ENCODE data around the gene UBAP1L. TPM values are rescaled to one million over a fixed set of nuclear protein-coding genes. Genes with fewer than 3 reads are reported as not detected.
A peak's percentile ranks its signal among the peaks of the same experiment; 100 is the strongest.

The UBAP1L gene
- total and polyA plus RNA-seq, 8 donors, result 1.8 to 5.3 (median 3.0) TPM; not detected in 2

DNA sequence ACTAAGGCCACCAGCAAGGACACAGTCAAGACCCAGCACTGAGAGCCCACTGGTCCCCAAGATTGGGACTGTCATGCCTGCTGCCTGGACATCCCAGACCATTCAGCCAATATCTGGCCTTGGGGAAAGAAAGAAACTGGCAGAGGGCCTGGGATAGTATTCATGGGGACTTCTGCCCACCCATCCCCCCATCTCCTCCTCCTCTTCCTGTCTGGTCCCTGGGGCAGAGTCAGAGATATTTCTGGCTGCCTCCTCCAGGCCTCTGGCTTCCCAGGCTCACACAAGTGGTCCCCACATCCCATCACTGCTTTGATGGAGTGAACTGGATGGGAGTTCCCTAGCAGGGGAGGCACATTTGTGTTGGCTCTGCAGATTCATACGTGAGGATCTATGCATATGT is 43.0 kb downstream of the UBAP1L start:
- 54 to 80% (median 74%) methylated on average over 1 of the region's 1 CpG for WGBS, 5 donors
- peak in 1 of 2 donors; percentile 79 for DNase-seq
- Histone ChIP-seq H3K4me1 (peaks cover 41 to 54% (median 45%) of the 10 kb centered on the region in 4 donors), H3K27ac (peak overlapping the region in 4 of 5 donors; percentile 20 to 88 (median 62)), H3K36me3 (no peaks in the 10 kb centered on the region), H3K9me3 (no peaks in the 10 kb centered on the region), H3K4me3 (no peak overlapping the region), H3K27me3 (peaks cover 4 to 29% (median 22%) of the 10 kb centered on the region in 3 donors)
- TF ChIP-seq POLR2AphosphoS5 (IDR thresholded peaks at IDR 0.05) (no peak), EP300 (IDR thresholded peaks at IDR 0.05) (no peak), POLR2A (IDR thresholded peaks at IDR 0.05) (no peak)
- TF ChIP-seq, protein P1, sequence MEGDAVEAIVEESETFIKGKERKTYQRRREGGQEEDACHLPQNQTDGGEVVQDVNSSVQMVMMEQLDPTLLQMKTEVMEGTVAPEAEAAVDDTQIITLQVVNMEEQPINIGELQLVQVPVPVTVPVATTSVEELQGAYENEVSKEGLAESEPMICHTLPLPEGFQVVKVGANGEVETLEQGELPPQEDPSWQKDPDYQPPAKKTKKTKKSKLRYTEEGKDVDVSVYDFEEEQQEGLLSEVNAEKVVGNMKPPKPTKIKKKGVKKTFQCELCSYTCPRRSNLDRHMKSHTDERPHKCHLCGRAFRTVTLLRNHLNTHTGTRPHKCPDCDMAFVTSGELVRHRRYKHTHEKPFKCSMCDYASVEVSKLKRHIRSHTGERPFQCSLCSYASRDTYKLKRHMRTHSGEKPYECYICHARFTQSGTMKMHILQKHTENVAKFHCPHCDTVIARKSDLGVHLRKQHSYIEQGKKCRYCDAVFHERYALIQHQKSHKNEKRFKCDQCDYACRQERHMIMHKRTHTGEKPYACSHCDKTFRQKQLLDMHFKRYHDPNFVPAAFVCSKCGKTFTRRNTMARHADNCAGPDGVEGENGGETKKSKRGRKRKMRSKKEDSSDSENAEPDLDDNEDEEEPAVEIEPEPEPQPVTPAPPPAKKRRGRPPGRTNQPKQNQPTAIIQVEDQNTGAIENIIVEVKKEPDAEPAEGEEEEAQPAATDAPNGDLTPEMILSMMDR (IDR thresholded peaks at IDR 0.05), result no peak
- intact Hi-C loops (cut with DNase I; ENCODE audit: low total_unique reads), result no loop called here

DNA sequence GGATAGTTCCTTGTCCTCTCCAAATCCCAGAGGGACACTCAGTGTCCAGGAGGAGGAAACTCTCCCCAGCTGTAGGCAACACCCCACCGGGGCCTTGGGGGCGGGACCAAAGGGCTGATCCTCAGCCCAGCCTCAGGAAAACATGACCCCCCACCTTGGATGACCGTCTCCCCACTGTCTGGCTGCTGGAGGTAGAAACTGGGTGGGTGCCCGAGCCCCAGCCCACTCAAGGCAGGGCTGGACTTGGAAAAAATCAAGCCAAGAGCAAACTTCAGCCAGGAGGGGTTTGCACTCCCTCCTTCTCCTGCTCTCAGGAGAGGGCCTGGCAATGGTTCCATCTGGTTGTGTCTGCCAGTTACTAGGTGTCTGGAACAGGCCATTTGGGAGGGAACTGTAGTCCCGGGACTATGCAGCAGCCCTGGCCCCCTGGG is 43.6 kb downstream of the UBAP1L start:
- Histone ChIP-seq H3K4me1 (peaks cover 41 to 56% (median 45%) of the 10 kb centered on the region in 4 donors), H3K27ac (peak overlapping the region in 4 of 5 donors; percentile 20 to 88 (median 62)), H3K27me3 (peaks cover 4 to 29% (median 22%) of the 10 kb centered on the region in 3 donors), H3K9me3 (no peaks in the 10 kb centered on the region), H3K4me3 (no peak overlapping the region), H3K36me3 (no peaks in the 10 kb centered on the region)
- TF ChIP-seq, protein P1 (IDR thresholded peaks at IDR 0.05), result no peak
- TF ChIP-seq POLR2A (IDR thresholded peaks at IDR 0.05) (no peak), POLR2AphosphoS5 (IDR thresholded peaks at IDR 0.05) (no peak), EP300 (IDR thresholded peaks at IDR 0.05) (no peak)
- intact Hi-C loops (cut with DNase I; ENCODE audit: low total_unique reads), result no loop called here
- WGBS, 5 donors, result 36 to 56% (median 52%) methylated on average over 5 of the region's 5 CpGs
- peak in 1 of 2 donors; percentile 78 for DNase-seq

DNA sequence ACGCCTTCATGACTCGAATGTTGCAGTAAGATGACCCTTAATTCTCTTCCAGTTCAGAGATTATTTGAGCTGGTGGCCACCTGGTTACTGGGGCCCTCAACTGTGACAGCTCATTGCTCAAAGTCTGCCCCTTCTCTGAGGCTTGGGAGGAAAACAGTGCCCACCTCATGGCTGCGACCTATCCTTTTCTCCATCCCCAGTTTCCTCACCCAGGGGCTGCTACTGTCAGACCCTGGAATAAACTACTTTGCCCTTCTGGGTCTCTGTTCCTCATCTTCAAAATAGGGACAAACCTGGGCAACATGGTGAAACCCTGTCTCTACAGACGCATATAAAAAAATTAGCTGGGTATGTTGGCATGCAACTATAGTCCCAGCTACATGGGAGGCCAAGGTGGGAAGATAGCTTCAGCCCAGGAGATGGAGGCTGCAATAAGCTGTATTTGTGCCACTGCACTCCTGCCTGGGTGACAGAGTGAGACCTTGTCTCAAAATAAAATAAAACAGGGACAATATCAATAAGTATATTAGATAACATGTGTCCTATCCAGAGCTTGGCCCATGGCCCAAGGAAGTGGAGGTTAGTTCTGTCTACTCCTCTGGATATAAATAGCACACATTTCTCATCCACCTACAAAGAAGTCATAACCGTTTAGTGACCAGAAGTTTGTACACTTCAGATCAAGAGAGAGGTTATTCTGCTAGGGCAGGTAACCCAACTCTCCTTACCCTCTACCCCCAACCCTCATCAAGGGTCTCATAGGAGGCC is 45.0 kb downstream of the UBAP1L start:
- Histone ChIP-seq H3K4me3 (no peak overlapping the region), H3K4me1 (peaks cover 41 to 56% (median 45%) of the 10 kb centered on the region in 4 donors), H3K9me3 (no peaks in the 10 kb centered on the region), H3K27ac (peak overlapping the region; percentile 22 to 88 (median 57)), H3K36me3 (no peaks in the 10 kb centered on the region), H3K27me3 (peaks cover 4 to 42% (median 22%) of the 10 kb centered on the region in 3 donors)
- TF ChIP-seq POLR2A (IDR thresholded peaks at IDR 0.05) (no peak), POLR2AphosphoS5 (IDR thresholded peaks at IDR 0.05) (no peak), EP300 (IDR thresholded peaks at IDR 0.05) (no peak)
- TF ChIP-seq, protein P1 (IDR thresholded peaks at IDR 0.05), result no peak
- 62 to 75% (median 73%) methylated on average over 5 of the region's 5 CpGs for WGBS, 5 donors
- intact Hi-C loops (cut with DNase I; ENCODE audit: low total_unique reads), result no loop called here
- no peak for DNase-seq

DNA sequence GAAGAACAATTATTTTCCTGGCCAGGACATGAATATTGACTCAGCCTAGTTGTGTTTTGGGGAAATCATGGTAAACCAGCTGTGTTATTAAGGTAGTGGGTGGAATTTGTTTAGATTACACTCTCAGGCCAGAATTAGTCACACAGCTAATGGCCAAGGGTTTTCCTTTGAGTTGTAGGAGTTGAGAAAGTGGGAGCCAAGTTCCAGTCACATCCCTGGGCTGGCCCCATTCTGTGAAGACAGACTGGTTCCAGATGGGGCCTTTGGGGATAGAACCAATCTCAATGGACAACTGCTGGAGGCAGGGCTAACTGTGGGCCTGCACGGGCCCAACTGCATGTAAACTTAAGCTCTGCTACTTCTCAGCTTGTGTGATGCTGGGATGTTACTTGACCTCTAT is 45.8 kb downstream of the UBAP1L start:
- peaks cover 41 to 56% (median 45%) of the 10 kb centered on the region in 4 donors for H3K4me1 ChIP-seq
- TF ChIP-seq POLR2AphosphoS5 (IDR thresholded peaks at IDR 0.05) (peak in 2 of 3 donors; percentile 18 to 63), EP300 (IDR thresholded peaks at IDR 0.05) (no peak)
- peak in 1 of 2 donors; percentile 91 for DNase-seq
- H3K9me3 ChIP-seq, result no peaks in the 10 kb centered on the region
- peaks cover 4 to 46% (median 22%) of the 10 kb centered on the region in 3 donors for H3K27me3 ChIP-seq
- H3K27ac ChIP-seq, result peak overlapping the region; percentile 42 to 88 (median 79)
- 56 to 75% (median 68%) methylated on average over 1 of the region's 1 CpG for WGBS, 5 donors
- H3K36me3 ChIP-seq, result no peaks in the 10 kb centered on the region
- H3K4me3 ChIP-seq, result no peak overlapping the region
- intact Hi-C loops (cut with DNase I; ENCODE audit: low total_unique reads), result no loop called here
